Osteoblast (primary cell): ENCODE measurements around the gene INPP4B. TPM values are rescaled to one million over a fixed set of nuclear protein-coding genes. Genes with fewer than 3 reads are reported as not detected.

Experiments
- DNase-seq: peaks from one replicate; pipeline ENCODE4 v3.0.0; 2011; ENCODE audit warnings: low spot score, mixed read lengths; ENCODE audit not compliant: insufficient read length; ENCODE audit errors: missing footprints
- H2AFZ ChIP-seq: 2 replicates; pipeline ENCODE4 v1.6.0; 2011; ENCODE audit warnings: mild to moderate bottlenecking, low read length
- H3K27ac ChIP-seq: 2 replicates; pipeline ENCODE4 v1.5.1; 2011; ENCODE audit warnings: mild to moderate bottlenecking, low read depth, low read length, moderate library complexity
- H3K27me3 ChIP-seq: 2 replicates; pipeline ENCODE4 v1.6.0; 2012; ENCODE audit warnings: mild to moderate bottlenecking, control low read depth, inconsistent platforms, low read length, moderate library complexity; ENCODE audit not compliant: insufficient read depth
- H3K36me3 ChIP-seq: 2 replicates; pipeline ENCODE4 v1.5.1; 2011; ENCODE audit warnings: mild to moderate bottlenecking, low read length, control low read depth, moderate library complexity; ENCODE audit not compliant: insufficient read depth
- H3K4me1 ChIP-seq: 2 replicates; pipeline ENCODE4 v1.5.1; 2011; ENCODE audit warnings: mild to moderate bottlenecking, low read length, control low read depth, moderate library complexity; ENCODE audit not compliant: insufficient read depth
- H3K4me2 ChIP-seq: 2 replicates; pipeline ENCODE4 v1.6.0; 2011; ENCODE audit warnings: mild to moderate bottlenecking, low read length; ENCODE audit not compliant: insufficient read depth
- H3K4me3 ChIP-seq: fragments of 200-600 bp; sonication (generic); 3 replicates; pipeline ENCODE4 v1.5.1; 2012; ENCODE audit warnings: mild to moderate bottlenecking, low read length, inconsistent platforms; ENCODE audit not compliant: insufficient read depth
- H3K79me2 ChIP-seq: 2 replicates; pipeline ENCODE4 v1.6.0; 2012; ENCODE audit warnings: mild to moderate bottlenecking, low read length, control low read depth, inconsistent platforms; ENCODE audit not compliant: insufficient read depth
- H3K9me3 ChIP-seq: 2 replicates; pipeline ENCODE4 v1.5.1; 2011; ENCODE audit warnings: low read depth, low read length, control low read depth
- H4K20me1 ChIP-seq: 2 replicates; pipeline ENCODE4 v1.6.0; 2012; ENCODE audit warnings: mild to moderate bottlenecking, low read length, control low read depth; ENCODE audit not compliant: insufficient read depth
- CTCF ChIP-seq: IDR thresholded peaks from 2 replicates; pipeline ENCODE4 v1.5.1; 2011; ENCODE audit warnings: mild to moderate bottlenecking, low read depth, low read length, moderate library complexity; ENCODE audit errors: extremely low read depth
- total RNA-seq: library from RNA; depleted of rRNA; stranded (reverse); fragments of >200 nt; gene quantifications from 2 replicates; pipeline ENCODE4 v1.2.3, GENCODE V29; 2012

The INPP4B gene
- total RNA-seq, 1 donor, result 11.6 TPM

- no peaks in the 10 kb centered on the region for H3K27me3 ChIP-seq
- H3K4me3 ChIP-seq, result no peak overlapping the region
- no peaks in the 10 kb centered on the region for H4K20me1 ChIP-seq
- H3K4me2 ChIP-seq, result no peak overlapping the region
- no peak overlapping the region for H2AFZ ChIP-seq
- H3K79me2 ChIP-seq, result peaks cover 24% of the 10 kb centered on the region
- peaks cover 24% of the 10 kb centered on the region for H3K4me1 ChIP-seq
- peak overlapping the region; percentile 79 for H3K27ac ChIP-seq
- H3K9me3 ChIP-seq, result no peaks in the 10 kb centered on the region
- no peak for DNase-seq
- no peak for TF ChIP-seq CTCF
- no peaks in the 10 kb centered on the region for H3K36me3 ChIP-seq
These were observed 467.9 kb downstream of the INPP4B start for GRCh38 chr4:142378179-142378578.

GRCh38 chr4:142377342-142378091, 468.6 kb downstream of the INPP4B start:
- Histone ChIP-seq H3K79me2 (peaks cover 26% of the 10 kb centered on the region), H3K4me3 (no peak overlapping the region), H3K27ac (no peak overlapping the region), H3K36me3 (no peaks in the 10 kb centered on the region), H2AFZ (no peak overlapping the region), H3K4me2 (no peak overlapping the region), H3K9me3 (no peaks in the 10 kb centered on the region), H3K27me3 (no peaks in the 10 kb centered on the region), H4K20me1 (no peaks in the 10 kb centered on the region), H3K4me1 (peaks cover 30% of the 10 kb centered on the region)
- no peak for DNase-seq
- no peak for TF ChIP-seq CTCF

- TF ChIP-seq CTCF, result no peak
- no peak overlapping the region for H3K4me2 ChIP-seq
- H3K4me1 ChIP-seq, result peaks cover 30% of the 10 kb centered on the region
- no peak overlapping the region for H3K4me3 ChIP-seq
- H2AFZ ChIP-seq, result no peak overlapping the region
- H3K36me3 ChIP-seq, result no peaks in the 10 kb centered on the region
- H3K9me3 ChIP-seq, result no peaks in the 10 kb centered on the region
- H3K79me2 ChIP-seq, result peaks cover 39% of the 10 kb centered on the region
- no peak for DNase-seq
- H4K20me1 ChIP-seq, result no peaks in the 10 kb centered on the region
- H3K27ac ChIP-seq, result no peak overlapping the region
- no peaks in the 10 kb centered on the region for H3K27me3 ChIP-seq
These were observed 469.9 kb downstream of the INPP4B start for GRCh38 chr4:142376204-142376603.

GRCh38 chr4:142373610-142374009, 472.5 kb downstream of the INPP4B start:
- Histone ChIP-seq H3K27ac (no peak overlapping the region), H3K4me1 (peaks cover 13% of the 10 kb centered on the region), H3K9me3 (no peaks in the 10 kb centered on the region), H3K79me2 (peaks cover 61% of the 10 kb centered on the region), H3K4me3 (no peak overlapping the region), H3K36me3 (no peaks in the 10 kb centered on the region), H3K4me2 (no peak overlapping the region), H4K20me1 (no peaks in the 10 kb centered on the region), H2AFZ (no peak overlapping the region), H3K27me3 (no peaks in the 10 kb centered on the region)
- no peak for TF ChIP-seq CTCF
- DNase-seq, result no peak
